Endothelial cell of umbilical vein (primary cell): ENCODE measurements around the gene PAN3.

ENCODE experiments used
- CTCF ChIP-seq, 2 donors: IDR thresholded peaks; 1 replicate in 1 of 2; 2 replicates in 1 of 2; pipeline ENCODE4 v1.5.1; 2011; ENCODE audit warnings: low read length in 2 of 2, mild to moderate bottlenecking in 2 of 2, moderate library complexity in 2 of 2, control low read depth in 1 of 2, inconsistent platforms in 1 of 2, low read depth in 1 of 2; ENCODE audit not compliant: insufficient read depth in 1 of 2; ENCODE audit errors: extremely low read depth in 1 of 2
- EZH2 ChIP-seq: IDR thresholded peaks from 2 replicates; pipeline ENCODE4 v1.6.1; 2012; ENCODE audit warnings: borderline replicate concordance, low read depth, mild to moderate bottlenecking, moderate library complexity, low read length, inconsistent platforms; ENCODE audit not compliant: severe bottlenecking
- JUN ChIP-seq: IDR thresholded peaks from 2 replicates; pipeline ENCODE4 v1.6.1; 2011; ENCODE audit warnings: borderline replicate concordance, low read depth; ENCODE audit not compliant: insufficient read length, insufficient read depth
- POLR2A ChIP-seq: IDR thresholded peaks from 2 replicates; pipeline ENCODE4 v1.6.1; 2012; ENCODE audit warnings: low read depth, mild to moderate bottlenecking, control low read depth, low read length
- POLR2AphosphoS5 ChIP-seq: IDR thresholded peaks from 2 replicates; pipeline ENCODE4 v1.6.1; 2012; ENCODE audit warnings: low read depth, mild to moderate bottlenecking, control low read depth, low read length, moderate library complexity; ENCODE audit not compliant: insufficient read depth
- TF ChIP-seq, protein P1 (sequence below): IDR thresholded peaks from 2 replicates; pipeline ENCODE4 v1.6.1; 2011; ENCODE audit not compliant: insufficient read depth, insufficient read length

DNA sequence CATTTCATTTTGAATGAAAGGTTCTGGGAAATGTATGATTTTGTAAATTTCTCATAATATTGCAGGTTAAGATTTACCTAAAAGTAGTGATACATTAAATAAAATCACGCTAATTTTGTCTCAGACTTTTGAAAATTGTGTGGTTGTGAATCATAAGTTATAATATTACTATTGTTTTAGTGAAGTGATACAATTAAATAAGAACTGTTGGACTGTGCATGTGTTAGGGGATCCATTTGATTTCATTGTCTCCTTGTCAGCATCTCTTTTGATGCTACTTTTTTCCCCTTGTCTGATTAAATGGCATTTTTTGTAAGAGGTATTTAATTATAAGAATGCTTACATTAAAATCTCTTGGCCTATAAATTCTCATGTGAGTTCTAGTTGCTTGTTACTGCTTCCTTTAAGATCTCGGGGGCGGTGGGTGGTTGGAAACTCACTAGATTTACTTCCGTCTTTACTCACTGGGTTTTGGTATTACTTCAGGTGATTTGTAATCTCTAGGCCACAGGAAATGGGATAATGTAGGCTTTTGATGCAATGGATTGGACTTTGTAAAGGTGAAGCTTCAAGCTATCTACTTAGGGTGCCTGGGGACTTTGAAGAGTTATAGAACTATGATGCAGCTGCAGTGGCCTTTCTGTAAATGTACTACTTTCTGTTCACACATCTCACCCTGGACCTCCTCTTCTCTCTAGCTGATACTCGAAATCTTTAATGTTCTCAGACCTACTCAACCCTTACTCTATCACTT, 66.5 kb downstream of the PAN3 start:
- TF ChIP-seq POLR2A, result no peak
- no peak for TF ChIP-seq EZH2
- no peak for TF ChIP-seq POLR2AphosphoS5
- TF ChIP-seq CTCF (IDR thresholded peaks at IDR 0.05; ENCODE audit: extremely low read depth in 1 of 2, insufficient read depth in 1 of 2, low read depth in 1 of 2, low read length in 2 of 2), result no peak
- TF ChIP-seq, protein P1, sequence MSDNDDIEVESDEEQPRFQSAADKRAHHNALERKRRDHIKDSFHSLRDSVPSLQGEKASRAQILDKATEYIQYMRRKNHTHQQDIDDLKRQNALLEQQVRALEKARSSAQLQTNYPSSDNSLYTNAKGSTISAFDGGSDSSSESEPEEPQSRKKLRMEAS, result no peak
- TF ChIP-seq JUN, result no peak
